GM21619 (cell line): ENCODE measurements around the gene TBP.
A peak's percentile ranks its signal among the peaks of the same experiment; 100 is the strongest.
"Not testable (repeated sequence)": the region's sequence is repeated elsewhere in the genome, so short reads cannot be mapped to it uniquely, and the experiment has no call there.

Experiments
- ATAC-seq: cut with Tn5 transposase; IDR thresholded peaks from one replicate; pipeline ENCODE4 v1.9.1; 2021; ENCODE audit not compliant: unreplicated experiment

TBP gene

GRCh38 chr6:170554013-170554795 lies at the start of gene TBP:
TSS of gene TBP (plus strand) at chr6:170554369. CDS start at chr6:170557030, 2,661 bp downstream.
- peak; percentile 96 for ATAC-seq

- no peak for ATAC-seq
These were observed 49.7 kb upstream of the TBP start for GRCh38 chr6:170504479-170504878.

GRCh38 chr6:170505306-170505705 lies 48.9 kb upstream of the TBP start:
- no peak for ATAC-seq

GRCh38 chr6:170506446-170506845 lies 47.7 kb upstream of the TBP start:
- no peak for ATAC-seq

- ATAC-seq: not testable (repeated sequence)
These were observed 46.4 kb upstream of the TBP start for GRCh38 chr6:170507728-170508127.

GRCh38 chr6:170508275-170508674 lies 45.9 kb upstream of the TBP start:
- ATAC-seq: not testable (repeated sequence)

GRCh38 chr6:170508892-170509722 lies 45.1 kb upstream of the TBP start:
- not testable (repeated sequence) for ATAC-seq

- ATAC-seq: no peak
These were observed 44.5 kb upstream of the TBP start for GRCh38 chr6:170509723-170510018.

GRCh38 chr6:170510631-170511030 lies 43.5 kb upstream of the TBP start:
- ATAC-seq: no peak

GRCh38 chr6:170512249-170512648 lies 41.9 kb upstream of the TBP start:
- ATAC-seq: no peak

GRCh38 chr6:170514908-170515307 lies 39.3 kb upstream of the TBP start:
- no peak for ATAC-seq

GRCh38 chr6:170516783-170517616 lies 37.2 kb upstream of the TBP start:
- ATAC-seq: peak; percentile 98

- no peak for ATAC-seq
These were observed 31.5 kb upstream of the TBP start for GRCh38 chr6:170522565-170523183.

- no peak for ATAC-seq
These were observed 30.7 kb upstream of the TBP start for GRCh38 chr6:170523256-170524171.

- ATAC-seq: no peak
These were observed 30.0 kb upstream of the TBP start for GRCh38 chr6:170524172-170524502.

GRCh38 chr6:170525795-170526194 lies 28.4 kb upstream of the TBP start:
- no peak for ATAC-seq

GRCh38 chr6:170527995-170528394 lies 26.2 kb upstream of the TBP start:
- ATAC-seq: not testable (repeated sequence)

- ATAC-seq: peak; percentile 83
These were observed 24.2 kb upstream of the TBP start for GRCh38 chr6:170529839-170530469.

- no peak for ATAC-seq
These were observed 21.2 kb upstream of the TBP start for GRCh38 chr6:170532867-170533488.
